ENCODE results near the gene SOCS1. TPM values are rescaled to one million over a fixed set of nuclear protein-coding genes. Genes with fewer than 3 reads are reported as not detected.

The SOCS1 gene
- total RNA-seq, 2 donors from 2014 or later = 4.7 to 5.5 TPM

DNA sequence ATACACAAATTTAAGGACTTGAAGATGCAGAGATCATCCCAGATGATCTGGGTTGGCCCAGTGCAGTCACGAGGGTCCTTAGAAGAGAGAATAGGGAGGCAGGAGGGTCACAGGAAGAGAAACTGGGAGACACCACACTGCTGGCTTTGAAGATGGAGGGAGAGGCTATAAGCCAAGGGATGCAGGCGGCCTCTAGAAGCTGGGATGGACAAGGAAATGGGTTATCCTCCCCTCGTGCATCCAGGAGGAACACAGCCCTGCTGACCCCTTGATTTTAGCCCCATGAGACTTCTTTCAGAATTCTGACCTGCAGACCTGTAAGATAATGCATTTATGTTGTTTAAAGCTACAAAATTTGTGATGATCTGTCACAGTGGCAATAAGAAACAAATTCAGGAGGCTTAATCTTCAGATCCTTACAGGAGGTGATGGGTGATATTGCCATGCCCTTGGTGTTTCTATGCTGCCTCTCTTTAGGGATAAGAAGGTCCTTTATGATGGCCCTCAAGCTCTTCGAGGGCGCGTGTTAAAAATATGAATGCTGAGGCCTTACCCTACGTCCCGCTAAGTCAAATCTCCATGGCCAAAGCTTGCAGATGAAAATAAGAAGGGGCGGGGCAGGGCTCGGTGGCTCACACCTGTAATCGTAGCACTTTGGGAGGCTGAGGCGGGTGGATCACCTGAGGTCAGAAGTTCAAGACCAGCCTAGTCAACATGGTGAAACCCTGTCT, 21.8 kb upstream of the SOCS1 start:
- H3K27ac ChIP-seq = no peak overlapping the region
- no peak for DNase-seq (ENCODE audit: low spot score)
- no peaks in the 10 kb centered on the region for H3K36me3 ChIP-seq
- no peak overlapping the region for H3K4me3 ChIP-seq
- TF ChIP-seq, protein P1, sequence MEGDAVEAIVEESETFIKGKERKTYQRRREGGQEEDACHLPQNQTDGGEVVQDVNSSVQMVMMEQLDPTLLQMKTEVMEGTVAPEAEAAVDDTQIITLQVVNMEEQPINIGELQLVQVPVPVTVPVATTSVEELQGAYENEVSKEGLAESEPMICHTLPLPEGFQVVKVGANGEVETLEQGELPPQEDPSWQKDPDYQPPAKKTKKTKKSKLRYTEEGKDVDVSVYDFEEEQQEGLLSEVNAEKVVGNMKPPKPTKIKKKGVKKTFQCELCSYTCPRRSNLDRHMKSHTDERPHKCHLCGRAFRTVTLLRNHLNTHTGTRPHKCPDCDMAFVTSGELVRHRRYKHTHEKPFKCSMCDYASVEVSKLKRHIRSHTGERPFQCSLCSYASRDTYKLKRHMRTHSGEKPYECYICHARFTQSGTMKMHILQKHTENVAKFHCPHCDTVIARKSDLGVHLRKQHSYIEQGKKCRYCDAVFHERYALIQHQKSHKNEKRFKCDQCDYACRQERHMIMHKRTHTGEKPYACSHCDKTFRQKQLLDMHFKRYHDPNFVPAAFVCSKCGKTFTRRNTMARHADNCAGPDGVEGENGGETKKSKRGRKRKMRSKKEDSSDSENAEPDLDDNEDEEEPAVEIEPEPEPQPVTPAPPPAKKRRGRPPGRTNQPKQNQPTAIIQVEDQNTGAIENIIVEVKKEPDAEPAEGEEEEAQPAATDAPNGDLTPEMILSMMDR (IDR thresholded peaks at IDR 0.05) = no peak
- H3K4me1 ChIP-seq = no peaks in the 10 kb centered on the region
- no peaks in the 10 kb centered on the region for H3K27me3 ChIP-seq
- H3K9me3 ChIP-seq = no peaks in the 10 kb centered on the region

DNA sequence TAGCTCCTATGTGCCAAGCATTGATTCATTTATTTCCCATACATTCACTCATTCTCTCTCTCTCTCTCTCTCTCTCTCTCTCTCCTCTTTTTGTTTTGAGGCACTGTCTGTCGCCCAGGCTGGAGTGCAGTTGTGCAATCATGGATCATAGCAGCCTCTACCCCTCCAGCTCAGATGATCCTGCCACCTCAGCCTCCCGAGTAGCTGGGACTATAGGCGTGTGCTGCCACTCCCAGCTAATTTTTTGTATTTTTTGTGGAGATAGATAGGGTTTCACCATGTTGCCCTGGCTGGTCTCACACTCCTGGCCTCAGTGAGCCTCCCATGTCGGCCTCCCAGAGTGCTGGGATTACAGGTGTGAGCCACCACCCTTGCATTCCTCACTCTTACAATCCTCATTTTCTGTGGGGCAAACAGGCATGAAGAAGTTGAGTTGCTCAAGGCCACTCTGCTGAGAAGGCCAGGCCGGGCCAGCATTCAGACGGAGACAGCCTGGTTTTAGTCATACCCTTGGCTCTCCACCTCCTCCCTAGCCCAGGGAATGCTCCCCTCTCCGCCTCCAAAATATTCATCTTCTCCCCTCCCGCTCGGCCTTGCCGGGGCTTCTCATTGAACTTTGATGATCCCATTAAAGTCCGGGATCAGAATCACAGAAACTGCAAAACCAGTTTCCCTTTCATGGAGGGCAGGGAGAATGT, 21.0 kb upstream of the SOCS1 start:
- DNase-seq (ENCODE audit: low spot score) = no peak

DNA sequence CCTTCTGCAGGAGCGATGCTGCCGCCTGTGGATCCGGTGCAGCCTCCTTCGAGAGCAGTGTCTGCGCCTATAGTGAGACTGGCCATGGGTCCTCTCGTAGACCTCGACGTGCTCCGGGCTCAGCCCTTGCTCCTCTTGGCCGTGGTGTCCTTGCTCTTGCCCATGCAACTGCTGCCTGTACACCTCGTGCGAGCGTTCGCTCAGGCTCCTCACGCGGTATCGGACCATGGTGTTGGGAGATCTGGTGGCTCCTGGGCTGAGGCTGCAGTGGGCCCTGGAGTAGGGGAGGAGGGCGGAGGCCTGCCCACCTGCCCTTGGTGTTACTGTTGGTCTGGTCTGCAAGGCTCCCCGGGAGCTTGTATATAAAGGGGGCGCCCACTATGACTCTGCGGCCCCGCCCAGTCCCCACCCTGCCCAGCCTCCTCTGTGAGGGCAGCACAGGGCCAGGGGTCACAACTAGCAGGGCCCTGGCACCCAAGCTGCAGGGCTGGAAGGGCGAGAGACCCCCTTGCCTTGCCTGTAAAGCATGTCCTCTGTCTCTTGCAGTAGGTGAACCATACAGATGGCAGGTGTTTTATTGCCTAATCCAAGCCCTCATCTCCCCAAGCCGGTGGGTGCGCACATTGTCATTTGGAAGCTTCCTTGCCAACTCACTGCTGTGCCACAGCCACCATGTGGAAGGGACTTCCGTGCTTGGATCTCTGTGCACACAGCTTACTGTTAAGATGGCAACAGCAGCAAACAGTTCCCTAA, 20.3 kb upstream of the SOCS1 start, which contains the start of gene PRM2:
TSS of gene PRM2 (minus strand) at position 338 of the 753 bp plus-strand sequence. CDS start at position 228, 110 bp downstream.
- no peaks in the 10 kb centered on the region for H3K36me3 ChIP-seq
- TF ChIP-seq, protein P1 (IDR thresholded peaks at IDR 0.05) = no peak
- no peak for DNase-seq (ENCODE audit: low spot score)
- H3K4me3 ChIP-seq = no peak within 1 kb of the TSS
- no peaks in the 10 kb centered on the region for H3K9me3 ChIP-seq
- H3K27me3 ChIP-seq = no peaks in the 10 kb centered on the region
- no peaks in the 10 kb centered on the region for H3K4me1 ChIP-seq
- no peak within 1 kb of the TSS for H3K27ac ChIP-seq

More for the DNA sequence above, 21.0 kb upstream of the SOCS1 start:
- no peak overlapping the region for H3K4me3 ChIP-seq
- TF ChIP-seq, protein P1 (IDR thresholded peaks at IDR 0.05) = no peak
- H3K27ac ChIP-seq = no peak overlapping the region
- no peaks in the 10 kb centered on the region for H3K27me3 ChIP-seq
- H3K9me3 ChIP-seq = no peaks in the 10 kb centered on the region
- no peaks in the 10 kb centered on the region for H3K4me1 ChIP-seq
- no peaks in the 10 kb centered on the region for H3K36me3 ChIP-seq

DNA sequence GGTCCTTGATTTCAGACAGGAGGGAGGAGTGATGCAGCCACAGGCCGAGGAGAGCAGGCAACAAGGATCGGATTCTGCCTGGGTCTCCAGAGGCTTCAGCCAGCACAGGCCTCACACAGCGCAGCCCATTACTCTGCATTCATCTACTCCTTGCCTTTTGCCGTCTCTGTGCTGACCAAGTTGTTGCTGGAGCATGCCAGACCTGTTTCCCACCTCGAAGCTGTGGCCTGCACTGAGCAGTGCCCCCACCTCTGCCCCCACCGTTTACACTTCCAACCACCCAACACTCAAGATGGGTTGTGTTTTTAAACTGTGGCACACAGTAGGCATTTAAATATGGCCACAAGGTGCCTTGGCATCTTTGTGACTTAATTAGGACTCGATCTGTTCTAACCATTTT, 19.0 kb upstream of the SOCS1 start:
- Histone ChIP-seq H3K36me3 (no peaks in the 10 kb centered on the region), H3K27ac (no peak overlapping the region), H3K9me3 (no peaks in the 10 kb centered on the region), H3K4me3 (no peak overlapping the region), H3K27me3 (no peaks in the 10 kb centered on the region), H3K4me1 (no peaks in the 10 kb centered on the region)
- TF ChIP-seq, protein P1 (IDR thresholded peaks at IDR 0.05) = no peak
- no peak for DNase-seq (ENCODE audit: low spot score)

DNA sequence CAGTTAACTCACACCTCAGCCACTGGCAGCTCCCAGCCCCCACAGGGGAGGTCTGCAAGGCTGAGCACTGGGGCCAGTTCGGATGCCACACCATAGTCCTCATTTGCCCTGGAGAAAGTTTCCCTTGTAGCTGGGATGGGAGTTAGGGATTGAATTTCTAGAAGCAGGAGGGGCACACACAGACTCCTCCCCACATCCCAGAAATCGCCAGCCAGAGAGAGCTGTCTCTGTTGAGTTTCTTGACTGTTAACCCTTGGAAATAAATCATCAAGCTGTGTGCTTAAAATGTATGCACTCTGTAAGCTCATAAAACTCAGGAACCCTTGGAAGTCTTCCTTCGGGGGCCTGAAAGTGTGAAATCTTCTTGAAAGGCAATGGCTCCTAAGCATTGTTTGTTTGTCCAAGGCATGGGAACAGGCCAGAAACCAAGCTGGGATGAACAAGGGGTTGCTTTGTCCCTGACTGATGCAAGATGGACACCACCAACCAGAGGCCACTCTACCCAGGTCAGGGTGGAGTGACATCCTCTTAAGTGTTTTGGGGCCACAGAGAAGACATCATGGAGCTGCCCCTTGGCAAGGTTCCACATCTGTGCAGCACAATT, 17.8 kb upstream of the SOCS1 start:
- Histone ChIP-seq H3K27me3 (no peaks in the 10 kb centered on the region), H3K4me1 (no peaks in the 10 kb centered on the region), H3K36me3 (no peaks in the 10 kb centered on the region), H3K4me3 (no peak overlapping the region), H3K27ac (no peak overlapping the region), H3K9me3 (no peaks in the 10 kb centered on the region)
- TF ChIP-seq, protein P1 (IDR thresholded peaks at IDR 0.05) = no peak
- DNase-seq (ENCODE audit: low spot score) = no peak

Data from right atrium auricular region (tissue), 2 donors.